Transverse colon (tissue), 4 donors: ENCODE results near the gene LCMT1.

ENCODE experiments used
- POLR2AphosphoS5 ChIP-seq, 3 donors: sonication (generic); formaldehyde crosslinking; IDR thresholded peaks; one replicate each; pipeline ENCODE4 v1.6.1; 2016; ENCODE audit warnings: antibody characterized with exemption in 3 of 3
- TF ChIP-seq, protein P1 (sequence below), 5 experiments: fragments of 200-600 bp in 3 of 5; fragments of 450-650 bp in 2 of 5; sonication (generic) in 3 of 5; IDR thresholded peaks; 1 replicate in 2 of 5; 2 replicates in 3 of 5; pipeline ENCODE4 v1.5.1; 2016 to 2017; ENCODE audit warnings: antibody characterized with exemption in 5 of 5, inconsistent platforms in 3 of 5, mild to moderate bottlenecking in 2 of 5, moderate library complexity in 1 of 5

DNA sequence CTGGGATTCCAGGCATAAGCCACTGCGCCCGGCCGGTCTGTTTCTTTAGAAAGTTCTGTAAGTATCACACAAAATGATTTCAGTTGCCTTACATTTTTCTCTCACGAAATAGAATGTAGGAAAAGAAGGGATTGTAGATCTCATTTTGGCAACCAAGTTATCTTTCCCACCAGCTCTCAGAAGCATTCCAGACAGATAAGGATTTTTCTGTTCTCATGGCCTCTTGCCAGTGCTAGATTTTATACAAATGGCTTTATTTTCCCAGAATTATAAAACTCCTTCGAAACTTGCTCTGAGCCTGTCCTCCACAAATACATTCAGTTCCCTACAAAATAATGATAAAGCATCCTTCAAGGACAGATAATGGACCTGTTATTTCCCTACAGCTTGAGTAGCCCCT, 46.9 kb downstream of the LCMT1 start:
- TF ChIP-seq, protein P1, sequence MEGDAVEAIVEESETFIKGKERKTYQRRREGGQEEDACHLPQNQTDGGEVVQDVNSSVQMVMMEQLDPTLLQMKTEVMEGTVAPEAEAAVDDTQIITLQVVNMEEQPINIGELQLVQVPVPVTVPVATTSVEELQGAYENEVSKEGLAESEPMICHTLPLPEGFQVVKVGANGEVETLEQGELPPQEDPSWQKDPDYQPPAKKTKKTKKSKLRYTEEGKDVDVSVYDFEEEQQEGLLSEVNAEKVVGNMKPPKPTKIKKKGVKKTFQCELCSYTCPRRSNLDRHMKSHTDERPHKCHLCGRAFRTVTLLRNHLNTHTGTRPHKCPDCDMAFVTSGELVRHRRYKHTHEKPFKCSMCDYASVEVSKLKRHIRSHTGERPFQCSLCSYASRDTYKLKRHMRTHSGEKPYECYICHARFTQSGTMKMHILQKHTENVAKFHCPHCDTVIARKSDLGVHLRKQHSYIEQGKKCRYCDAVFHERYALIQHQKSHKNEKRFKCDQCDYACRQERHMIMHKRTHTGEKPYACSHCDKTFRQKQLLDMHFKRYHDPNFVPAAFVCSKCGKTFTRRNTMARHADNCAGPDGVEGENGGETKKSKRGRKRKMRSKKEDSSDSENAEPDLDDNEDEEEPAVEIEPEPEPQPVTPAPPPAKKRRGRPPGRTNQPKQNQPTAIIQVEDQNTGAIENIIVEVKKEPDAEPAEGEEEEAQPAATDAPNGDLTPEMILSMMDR (IDR thresholded peaks at IDR 0.05), result no peak
- no peak for TF ChIP-seq POLR2AphosphoS5 (IDR thresholded peaks at IDR 0.05)
